Sciatic nerve (tissue), 2 donors: Measurements from ENCODE around the gene PAAF1. TPM values are rescaled to one million over a fixed set of nuclear protein-coding genes. Genes with fewer than 3 reads are reported as not detected.

Source experiments
- ATAC-seq: fragments of 200-7000 bp; cut with Tn5 transposase; one replicate; pipeline ENCODE4 v1.9.1; 2020; ENCODE audit warnings: mild to moderate bottlenecking, moderate library complexity
- DNase-seq: peaks from one replicate; pipeline ENCODE4 v3.0.0-alpha.2; 2020; ENCODE audit warnings: low spot score
- intact Hi-C: fragments of 100-400 bp; cut with DNase I; formaldehyde crosslinking; loops from one replicate; pipeline ENCODE4 v1.14.2; 2022
- total RNA-seq: library from RNA; stranded (reverse); fragmentation: NEBNext Ultra II Directional; extraction: Animal tissue kit (Norgen Biotek cat#: 25700); gene quantifications from one replicate; pipeline ENCODE4 v1.2.1, GENCODE V29; 2021
- donor health status: DM: no; HTN: no; CAD: no.
- donor health status: DM: no; HTN: no; CAD: no.

PAAF1 gene, protein sequence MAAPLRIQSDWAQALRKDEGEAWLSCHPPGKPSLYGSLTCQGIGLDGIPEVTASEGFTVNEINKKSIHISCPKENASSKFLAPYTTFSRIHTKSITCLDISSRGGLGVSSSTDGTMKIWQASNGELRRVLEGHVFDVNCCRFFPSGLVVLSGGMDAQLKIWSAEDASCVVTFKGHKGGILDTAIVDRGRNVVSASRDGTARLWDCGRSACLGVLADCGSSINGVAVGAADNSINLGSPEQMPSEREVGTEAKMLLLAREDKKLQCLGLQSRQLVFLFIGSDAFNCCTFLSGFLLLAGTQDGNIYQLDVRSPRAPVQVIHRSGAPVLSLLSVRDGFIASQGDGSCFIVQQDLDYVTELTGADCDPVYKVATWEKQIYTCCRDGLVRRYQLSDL
- 32.4 TPM for total RNA-seq

DNA sequence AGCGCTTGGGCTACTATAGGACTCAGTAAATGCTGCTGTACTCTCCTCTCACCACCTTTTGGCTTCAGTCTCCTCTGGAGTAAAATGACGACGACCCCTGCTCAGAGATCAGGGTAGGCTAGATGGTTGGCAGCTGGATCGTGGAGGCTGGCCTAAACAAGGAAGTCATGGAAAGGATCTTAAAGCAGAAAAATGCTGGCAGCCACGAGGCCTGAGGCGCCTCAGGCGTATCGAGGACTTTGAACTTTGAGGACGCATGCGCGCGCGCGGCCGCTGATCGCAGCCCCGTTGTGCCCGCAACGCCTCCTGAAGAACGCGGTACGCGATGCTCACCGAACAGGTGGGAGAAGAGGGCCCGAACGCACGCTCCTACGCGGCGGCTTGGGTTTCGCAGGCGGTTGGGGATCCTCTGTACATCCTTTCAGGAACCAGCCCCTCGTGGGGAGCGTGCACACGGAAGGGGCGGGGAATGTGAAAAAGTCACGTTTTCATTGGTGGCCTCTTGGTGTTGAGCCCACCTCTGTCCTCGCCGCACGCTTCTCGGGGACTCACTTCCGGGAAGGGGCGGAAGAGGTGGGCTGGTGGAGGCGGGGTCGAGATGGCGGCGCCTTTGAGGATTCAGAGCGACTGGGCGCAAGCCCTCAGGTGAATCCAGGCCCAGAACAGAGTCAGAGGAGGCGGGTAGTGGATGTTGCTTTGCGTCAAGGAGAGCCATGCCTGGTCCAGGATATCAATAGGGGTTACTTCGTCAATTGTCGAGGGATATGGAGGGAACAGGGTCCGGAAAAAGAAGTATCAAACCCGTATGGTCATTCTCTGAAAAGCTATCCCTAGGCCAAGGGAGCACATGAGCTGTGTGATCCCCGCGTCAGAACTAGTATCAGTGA, at the start of gene PAAF1, which contains the start of gene COA4:
Gene PAAF1, plus strand, starts transcription at position 576 of the 887 bp plus-strand sequence. Its CDS starts 23 bp downstream, at position 599.
Gene COA4, minus strand, starts transcription at position 423 of the 887 bp plus-strand sequence. CDS start 3,468 bp downstream, outside the sequence.
- peak; percentile 96 for DNase-seq
- ATAC-seq, result peak; percentile 100
- intact Hi-C loops, result no loop called here

DNA sequence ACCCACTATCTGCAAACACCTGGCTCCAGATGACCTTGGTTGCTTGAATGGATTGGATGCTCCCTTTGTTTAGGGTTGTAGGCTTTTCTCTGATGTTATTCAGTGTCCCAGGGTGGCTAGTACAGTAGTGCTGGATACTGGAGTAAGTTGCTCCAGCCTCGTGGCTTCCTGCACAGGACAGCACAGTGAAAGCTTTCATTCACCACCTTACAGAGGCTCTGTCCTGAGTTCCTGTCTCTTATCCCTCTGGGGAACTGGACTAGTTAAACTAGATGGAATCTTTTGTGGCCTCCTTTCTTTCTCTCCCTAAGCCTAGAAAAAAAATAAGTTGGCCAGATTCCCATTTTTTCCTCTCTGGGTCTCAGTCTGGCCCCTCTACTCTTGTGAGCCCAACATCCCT, 46.5 kb upstream of the PAAF1 start:
- ATAC-seq (no peak), DNase-seq (no peak)
- intact Hi-C loops, result no loop called here

- ATAC-seq, result no peak
- intact Hi-C loops, result no loop called here
- no peak for DNase-seq
These were observed 43.7 kb upstream of the PAAF1 start for GRCh38 chr11:73833067-73833466.

DNA sequence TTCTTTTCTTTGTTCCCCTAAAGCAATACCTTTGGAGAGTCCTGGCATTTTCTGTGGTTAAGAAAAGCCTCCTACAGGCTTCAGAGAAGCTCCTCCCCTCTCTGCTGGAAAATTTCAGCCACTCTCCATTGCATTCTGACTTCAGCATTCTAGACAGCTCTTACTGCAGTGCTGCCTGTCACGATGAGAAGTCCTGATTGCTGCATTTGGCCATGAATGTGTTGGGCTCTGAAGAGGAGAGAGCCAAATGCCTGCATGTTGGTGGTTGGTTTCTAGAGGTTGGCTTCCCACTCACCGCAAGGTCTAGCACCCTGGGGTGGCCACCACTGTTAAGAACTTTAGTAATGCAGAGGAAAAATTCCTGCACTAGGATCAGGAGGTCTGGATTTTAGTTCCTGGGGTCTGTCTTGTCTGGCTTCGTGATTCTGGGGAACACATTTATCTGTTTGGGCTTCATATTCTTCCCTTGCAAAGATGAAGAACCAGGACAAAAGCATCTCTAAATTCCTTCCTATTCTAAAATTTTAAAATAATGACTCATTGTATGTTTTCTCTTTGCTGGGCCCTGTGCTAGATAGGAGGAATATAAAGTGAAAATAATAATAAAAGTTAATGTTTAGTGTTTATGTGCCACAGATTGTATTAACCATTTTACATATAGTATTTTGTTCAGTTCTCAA, 38.2 kb upstream of the PAAF1 start:
- intact Hi-C loops, result no loop called here
- no peak for DNase-seq
- ATAC-seq, result no peak

DNA sequence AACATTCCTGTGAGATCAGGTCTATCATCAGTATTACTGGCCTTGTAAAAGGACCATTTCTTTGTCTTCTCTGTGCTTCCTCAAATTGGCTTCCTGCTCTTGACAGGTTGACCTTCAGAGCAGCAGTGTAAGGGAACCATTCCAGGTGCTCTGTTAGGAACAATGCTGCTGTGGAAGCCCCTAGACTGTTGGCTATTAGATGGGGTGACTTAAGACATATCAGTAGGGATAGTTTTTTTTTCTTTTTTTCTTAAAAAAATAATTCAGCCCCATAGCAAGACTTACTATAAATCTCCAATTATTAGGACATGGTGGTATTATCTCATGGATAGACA, 37.7 kb upstream of the PAAF1 start:
- ATAC-seq (no peak), DNase-seq (no peak)
- intact Hi-C loops, result no loop called here

DNA sequence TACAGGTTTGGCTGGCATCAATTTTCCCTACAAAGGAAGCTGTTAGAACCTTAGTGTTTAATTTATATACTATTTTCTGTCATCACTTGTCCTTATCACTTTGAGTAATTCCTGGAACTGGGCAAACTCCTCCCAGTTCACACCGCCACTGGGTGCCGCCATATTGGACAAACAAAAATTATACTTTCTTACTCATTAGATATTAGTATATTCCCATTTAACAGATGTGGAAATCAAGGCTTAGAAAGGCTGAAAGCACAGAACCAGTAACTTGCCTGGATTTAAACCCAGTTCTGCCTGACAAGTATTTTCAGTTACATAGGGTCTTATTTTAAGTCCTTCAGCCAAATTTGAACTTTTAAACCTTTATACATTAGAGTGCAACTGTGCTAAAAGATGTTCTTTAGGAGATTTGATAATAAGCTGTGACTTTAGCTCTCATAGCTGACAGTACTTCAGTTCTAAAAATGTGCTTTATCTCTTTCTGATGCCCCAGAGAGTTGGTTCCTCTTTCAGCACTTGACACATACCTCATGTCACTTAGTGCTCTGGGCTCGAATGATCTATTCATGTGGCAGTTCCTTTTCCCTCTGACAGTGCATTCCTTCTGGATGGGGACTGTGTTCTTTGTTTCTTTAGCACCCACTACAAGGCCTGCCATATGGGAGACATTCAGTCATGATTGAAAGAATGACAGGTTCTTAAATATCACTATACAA, 25.6 kb upstream of the PAAF1 start:
- no peak for DNase-seq
- no peak for ATAC-seq
- intact Hi-C loops, result no loop called here

GRCh38 chr11:73852049-73852448, 24.8 kb upstream of the PAAF1 start:
- ATAC-seq (no peak), DNase-seq (no peak)
- intact Hi-C loops, result no loop called here

DNA sequence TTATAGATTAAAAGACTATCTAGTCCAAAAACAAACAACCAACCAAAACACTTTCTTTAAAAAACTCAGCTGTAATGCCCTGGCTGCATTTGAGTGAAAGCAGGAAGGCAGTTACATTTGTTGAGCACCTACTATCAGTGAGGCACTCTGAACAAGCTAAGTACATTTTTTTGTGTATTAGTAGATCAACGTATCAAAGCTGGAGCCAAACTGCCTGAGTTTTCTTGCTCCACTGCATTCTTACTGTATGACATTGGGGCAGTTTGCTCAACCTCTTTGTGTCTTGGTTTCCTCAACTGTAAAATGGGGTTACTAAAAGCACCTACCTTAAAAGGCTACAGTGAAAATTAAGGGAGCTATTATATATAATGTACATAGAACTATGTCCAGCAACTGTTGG, 22.1 kb upstream of the PAAF1 start:
- ATAC-seq, result no peak
- intact Hi-C loops, result no loop called here
- no peak for DNase-seq

DNA sequence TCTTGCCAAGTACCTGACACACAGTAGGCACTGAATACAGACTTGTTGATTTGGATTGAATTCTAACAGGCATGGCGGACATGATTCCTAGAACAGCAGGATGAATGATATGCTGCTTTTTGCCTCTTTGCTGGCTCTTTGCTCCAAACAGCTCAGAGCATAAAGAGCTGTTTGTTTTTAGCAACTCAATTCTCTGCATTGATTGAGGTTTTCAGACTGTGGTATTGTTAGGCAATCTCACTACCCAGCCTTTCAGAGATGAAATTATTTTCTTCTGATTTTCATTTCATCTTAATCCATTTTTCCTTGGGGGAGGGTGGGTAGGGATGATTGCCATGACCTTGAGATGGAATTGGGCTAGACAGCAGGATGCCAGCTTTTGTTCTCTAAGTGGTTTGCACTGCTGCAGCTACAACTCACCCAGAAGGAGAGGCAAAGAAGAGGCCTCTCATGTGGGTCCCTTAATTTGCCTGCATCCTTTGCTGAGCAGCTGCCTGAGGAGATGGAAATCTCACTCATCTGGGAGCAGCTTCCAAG, 20.7 kb upstream of the PAAF1 start:
- intact Hi-C loops, result no loop called here
- ATAC-seq (no peak), DNase-seq (no peak)

DNA sequence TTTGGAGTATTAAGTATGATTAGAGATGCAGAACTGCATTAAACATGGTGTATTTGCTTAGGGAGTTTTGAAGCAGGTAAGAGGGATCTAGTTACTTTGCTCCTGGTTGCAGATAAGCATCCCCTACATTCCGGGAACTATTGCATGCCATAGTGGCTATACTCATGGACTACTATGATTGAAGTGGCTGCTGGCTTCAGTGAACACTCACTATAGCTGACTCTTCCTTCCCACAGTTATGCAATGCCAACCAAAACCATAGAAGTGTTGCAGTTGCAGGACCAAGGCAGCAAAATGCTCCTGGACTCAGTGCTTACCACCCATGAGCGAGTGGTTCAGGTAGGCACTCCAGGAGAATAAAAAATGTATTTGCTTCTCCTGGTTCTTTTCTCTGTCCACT, 17.1 kb upstream of the PAAF1 start:
- ATAC-seq, result no peak
- intact Hi-C loops, result loop anchor here (5.0 kb wide), 1 partner anchor 1523 kb away; no protein-coding TSS in a partner anchor
- no peak for DNase-seq

GRCh38 chr11:73860202-73860601, 16.6 kb upstream of the PAAF1 start:
- ATAC-seq, result no peak

GRCh38 chr11:73862986-73863385, 13.8 kb upstream of the PAAF1 start:
- no peak for ATAC-seq
- no peak for DNase-seq
- intact Hi-C loops, result loop anchor here (5.0 kb wide), 1 partner anchor 1519 kb away; no protein-coding TSS in a partner anchor

More at GRCh38 chr11:73860202-73860601, 16.6 kb upstream of the PAAF1 start:
- DNase-seq, result no peak
- intact Hi-C loops, result loop anchor here (5.0 kb wide), 1 partner anchor 1522 kb away; no protein-coding TSS in a partner anchor

DNA sequence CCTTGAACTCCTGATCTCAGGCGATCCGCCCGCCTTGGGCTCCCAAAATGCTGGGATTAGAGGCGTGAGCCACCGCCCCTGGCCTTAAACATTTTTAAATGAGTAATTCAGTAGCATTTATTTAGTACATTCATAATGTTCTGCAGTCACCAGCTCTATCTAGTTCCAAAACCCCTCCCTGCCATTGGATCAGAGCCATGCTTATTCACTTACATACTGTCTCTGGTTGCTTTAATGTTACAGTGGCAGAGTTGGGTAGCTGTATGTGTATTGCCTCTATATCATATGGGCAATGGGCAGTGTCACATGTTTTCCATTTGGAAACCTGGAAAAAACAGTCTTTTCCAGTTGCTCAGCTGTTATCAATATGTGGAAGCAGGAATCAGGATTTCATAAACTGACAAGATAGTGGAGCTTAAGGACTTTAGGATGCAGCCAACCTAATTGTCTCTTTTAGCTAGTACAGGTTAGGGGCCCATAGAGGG, 10.7 kb upstream of the PAAF1 start:
- ATAC-seq, result no peak
- intact Hi-C loops, result no loop called here
- no peak for DNase-seq

- intact Hi-C loops, result no loop called here
- DNase-seq, result no peak
- ATAC-seq, result no peak
These were observed 10.2 kb upstream of the PAAF1 start for GRCh38 chr11:73866586-73866996.

- no peak for DNase-seq
- intact Hi-C loops, result no loop called here
- ATAC-seq, result no peak
These were observed 7.4 kb upstream of the PAAF1 start for GRCh38 chr11:73869332-73869949.

GRCh38 chr11:73870261-73870660, 6.5 kb upstream of the PAAF1 start:
- DNase-seq (no peak), ATAC-seq (no peak)
- intact Hi-C loops, result no loop called here

GRCh38 chr11:73872749-73873357, 3.9 kb upstream of the PAAF1 start:
- ATAC-seq, result no peak
- intact Hi-C loops, result no loop called here
- DNase-seq, result no peak
